Measurements from ENCODE around the gene MYMK. TPM values are rescaled to one million over a fixed set of nuclear protein-coding genes. Genes with fewer than 3 reads are reported as not detected.

Gene MYMK
- total RNA-seq, 1 experiment from 2014 or later: not detected

DNA sequence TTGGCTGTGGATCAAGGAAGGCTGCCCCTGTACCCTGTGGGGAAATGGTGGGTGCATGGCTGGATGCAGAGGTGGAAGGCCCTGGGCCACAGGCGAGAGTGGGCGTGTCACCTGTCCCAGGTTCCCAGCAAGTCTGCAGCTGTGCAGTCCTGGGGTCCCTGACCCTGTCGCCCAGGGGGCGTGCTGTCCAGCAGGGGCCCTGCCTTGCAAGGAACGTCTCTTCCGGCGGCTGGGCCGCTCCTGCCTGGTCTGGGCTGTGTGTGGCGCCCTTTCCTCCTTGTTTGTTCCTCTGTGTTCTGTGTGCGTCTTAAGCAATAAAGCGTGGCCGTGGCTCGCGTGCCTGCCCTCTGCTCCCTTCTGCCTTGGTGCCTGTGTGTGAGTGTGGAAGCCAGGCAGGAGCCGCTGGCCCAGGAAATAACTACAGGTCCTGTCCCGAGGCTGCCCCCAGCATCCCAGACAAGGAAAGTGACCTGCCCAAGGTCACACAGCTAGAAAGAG lies 54.3 kb downstream of the MYMK start:
- no peak overlapping the region for H3K4me3 ChIP-seq (replicated peaks in 1 of 2; ENCODE audit: low read depth in 1 of 2, low read length in 2 of 2)
- no peaks in the 10 kb centered on the region for H3K9me2 ChIP-seq (ENCODE audit: insufficient read depth)
- H3K36me3 ChIP-seq (ENCODE audit: control insufficient read depth in 1 of 2, insufficient read depth in 2 of 2, low read length in 2 of 2): no peaks in the 10 kb centered on the region
- ChIA-PET CTCF (no interaction called here), POLR2A (no interaction called here), RAD21 (ENCODE audit: low non-redundant PET in 1 of 2, low total read pairs in 2 of 2, uncharacterized antibody in 2 of 2, unreplicated experiment in 2 of 2) (no interaction called here)
- no peak overlapping the region for H3K4me2 ChIP-seq (ENCODE audit: low read length)
- no peaks in the 10 kb centered on the region for H4K20me1 ChIP-seq (ENCODE audit: insufficient read depth)
- TSS peak; percentile 23 for BruUV-seq (replicated peaks)
- H3K27ac ChIP-seq (ENCODE audit: low read depth, low read length): no peak overlapping the region
- H3K79me2 ChIP-seq (ENCODE audit: insufficient read depth, low read length): no peaks in the 10 kb centered on the region
- H3K9me3 ChIP-seq (ENCODE audit: control insufficient read depth in 1 of 2, insufficient read depth in 1 of 2, low read depth in 1 of 2, low read length in 2 of 2): no peaks in the 10 kb centered on the region
- TF ChIP-seq, protein P1, sequence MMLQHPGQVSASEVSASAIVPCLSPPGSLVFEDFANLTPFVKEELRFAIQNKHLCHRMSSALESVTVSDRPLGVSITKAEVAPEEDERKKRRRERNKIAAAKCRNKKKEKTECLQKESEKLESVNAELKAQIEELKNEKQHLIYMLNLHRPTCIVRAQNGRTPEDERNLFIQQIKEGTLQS (IDR thresholded peaks at IDR 0.05): no peak
- TF ChIP-seq CBX3 (IDR thresholded peaks at IDR 0.05; ENCODE audit: low read depth): no peak
- TF ChIP-seq POLR2A (IDR thresholded peaks at IDR 0.05; ENCODE audit: borderline replicate concordance, extremely low read depth, insufficient read depth, insufficient read length): no peak
- no peak for TF ChIP-seq ZFX (IDR thresholded peaks at IDR 0.05)
- TF ChIP-seq EGR1 (IDR thresholded peaks at IDR 0.05; ENCODE audit: low read depth): no peak
- TF ChIP-seq SIN3A (IDR thresholded peaks at IDR 0.05; ENCODE audit: low read depth): no peak
- no peak for TF ChIP-seq TCF7L2 (IDR thresholded peaks at IDR 0.05; ENCODE audit: borderline replicate concordance, extremely low read depth, insufficient read depth, insufficient read length)
- no peak for TF ChIP-seq RAD21 (IDR thresholded peaks at IDR 0.05; ENCODE audit: low read depth)
- no peak for TF ChIP-seq ZNF274 (IDR thresholded peaks at IDR 0.05; ENCODE audit: low read depth, low read length)
- H3K9ac ChIP-seq (ENCODE audit: low read length): no peak overlapping the region
- DNase-seq (ENCODE audit: low read depth, low spot score): no peak
- no peaks in the 10 kb centered on the region for H3K27me3 ChIP-seq (ENCODE audit: insufficient read depth, low read length)
- intact Hi-C loops (cut with micrococcal nuclease): no loop called here
- peak; percentile 22 for ATAC-seq
- no peaks in the 10 kb centered on the region for H3K4me1 ChIP-seq (ENCODE audit: control insufficient read depth in 1 of 2, insufficient read depth in 2 of 2, low read length in 2 of 2)
- H2AFZ ChIP-seq (ENCODE audit: low read depth, low read length, poor library complexity, severe bottlenecking): no peak overlapping the region

DNA sequence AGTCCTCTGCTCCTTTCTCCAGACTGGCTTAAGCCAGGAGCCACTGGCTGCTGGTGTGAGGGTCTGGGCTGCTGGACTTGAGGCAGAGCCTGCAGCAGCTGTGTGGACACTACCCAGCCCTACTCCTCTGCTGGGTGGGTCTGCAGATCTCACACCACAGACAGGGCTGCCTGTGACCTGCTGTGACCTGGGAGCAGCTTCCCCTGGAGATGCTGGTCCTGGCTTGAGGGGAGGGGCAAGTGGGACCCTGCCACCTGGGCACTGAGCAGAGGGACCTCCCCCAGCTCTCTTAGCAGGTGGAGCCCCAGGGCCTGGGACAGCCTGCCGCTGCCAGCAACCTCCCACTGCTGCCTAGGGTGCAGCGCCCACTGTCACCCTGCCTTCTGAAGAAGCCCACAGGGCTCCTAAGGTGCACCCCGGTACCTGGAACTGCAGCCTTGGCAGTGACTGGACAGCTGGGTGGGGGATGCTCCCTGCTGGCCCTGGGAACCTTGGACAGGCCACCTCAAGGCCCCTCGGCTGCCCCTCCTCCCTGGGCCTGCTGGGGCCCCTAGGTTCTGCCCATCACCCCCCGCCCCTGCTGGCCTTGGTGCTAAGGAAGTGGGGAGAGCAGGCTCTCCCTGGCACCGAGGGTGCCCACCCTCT lies 55.9 kb downstream of the MYMK start:
- no peak for ATAC-seq
- no peak for TF ChIP-seq YY1 (IDR thresholded peaks at IDR 0.05; ENCODE audit: extremely low read depth, insufficient replicate concordance, low read depth, low read length)
- H3K4me2 ChIP-seq (ENCODE audit: low read length): no peak overlapping the region
- H4K20me1 ChIP-seq (ENCODE audit: insufficient read depth): no peaks in the 10 kb centered on the region
- H3K36me3 ChIP-seq (ENCODE audit: control insufficient read depth in 1 of 2, insufficient read depth in 2 of 2, low read length in 2 of 2): no peaks in the 10 kb centered on the region
- intact Hi-C loops (cut with micrococcal nuclease): no loop called here
- H3K9me2 ChIP-seq (ENCODE audit: insufficient read depth): no peaks in the 10 kb centered on the region
- no peak overlapping the region for H2AFZ ChIP-seq (ENCODE audit: low read depth, low read length, poor library complexity, severe bottlenecking)
- no peak overlapping the region for H3K9ac ChIP-seq (ENCODE audit: low read length)
- BruUV-seq (replicated peaks): no TSS peak
- no peaks in the 10 kb centered on the region for H3K4me1 ChIP-seq (ENCODE audit: control insufficient read depth in 1 of 2, insufficient read depth in 2 of 2, low read length in 2 of 2)
- H3K79me2 ChIP-seq (ENCODE audit: insufficient read depth, low read length): no peaks in the 10 kb centered on the region
- no peak overlapping the region for H3K4me3 ChIP-seq (replicated peaks in 1 of 2; ENCODE audit: low read depth in 1 of 2, low read length in 2 of 2)
- H3K27ac ChIP-seq (ENCODE audit: low read depth, low read length): no peak overlapping the region
- RAD21 ChIA-PET (ENCODE audit: low non-redundant PET in 1 of 2, low total read pairs in 2 of 2, uncharacterized antibody in 2 of 2, unreplicated experiment in 2 of 2): no interaction called here
- CTCF ChIA-PET: no interaction called here
- no peak for DNase-seq (ENCODE audit: low read depth, low spot score)
- POLR2A ChIA-PET: no interaction called here
- H3K9me3 ChIP-seq (ENCODE audit: control insufficient read depth in 1 of 2, insufficient read depth in 1 of 2, low read depth in 1 of 2, low read length in 2 of 2): no peaks in the 10 kb centered on the region
- no peaks in the 10 kb centered on the region for H3K27me3 ChIP-seq (ENCODE audit: insufficient read depth, low read length)

Measured in HCT116 (cell line).